ENCODE data around the gene SENP6. TPM values are rescaled to one million over a fixed set of nuclear protein-coding genes. Genes with fewer than 3 reads are reported as not detected.

Gene SENP6
- total and polyA plus RNA-seq, 9 of the 15 experiments (the other 6 are each of a cell fraction or from before 2014, with no cell fraction given), result 11.1 to 79.4 (median 46.8) TPM

DNA sequence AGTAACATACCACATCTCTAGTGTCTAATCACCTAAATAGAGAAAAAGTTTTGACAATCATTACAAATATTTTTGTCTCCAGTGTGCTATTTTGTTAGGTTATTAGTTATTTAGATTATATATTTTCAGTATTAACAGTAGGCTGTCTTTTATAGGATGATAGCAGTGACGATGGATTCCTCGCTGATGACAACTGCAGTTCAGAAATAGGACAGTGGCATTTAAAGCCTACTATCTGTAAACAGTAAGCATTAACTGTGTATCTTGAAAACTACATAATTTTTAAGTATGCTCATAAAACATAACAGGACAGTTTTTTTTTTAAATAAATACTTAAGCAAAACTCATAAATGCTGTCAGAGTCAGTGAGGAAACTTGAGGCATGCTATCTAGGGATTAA is 109.5 kb downstream of the SENP6 start:
- POLR2A ChIA-PET, result interaction anchor here (1.2 kb wide), 1 partner anchor 11 kb away, joined by 4 read pairs; no protein-coding TSS in a partner anchor
- FAIRE-seq (no peak), DNase-seq (ENCODE audit: extremely low read depth in 1 of 4, low spot score in 3 of 4) (no peak), ATAC-seq (no peak)
- H3K9ac ChIP-seq (ENCODE audit: insufficient read depth in 1 of 2, low read depth in 2 of 2, low read length in 2 of 2), result no peak overlapping the region
- no peak for TF ChIP-seq EHMT2 (IDR thresholded peaks at IDR 0.05)
- TF ChIP-seq, protein P1, sequence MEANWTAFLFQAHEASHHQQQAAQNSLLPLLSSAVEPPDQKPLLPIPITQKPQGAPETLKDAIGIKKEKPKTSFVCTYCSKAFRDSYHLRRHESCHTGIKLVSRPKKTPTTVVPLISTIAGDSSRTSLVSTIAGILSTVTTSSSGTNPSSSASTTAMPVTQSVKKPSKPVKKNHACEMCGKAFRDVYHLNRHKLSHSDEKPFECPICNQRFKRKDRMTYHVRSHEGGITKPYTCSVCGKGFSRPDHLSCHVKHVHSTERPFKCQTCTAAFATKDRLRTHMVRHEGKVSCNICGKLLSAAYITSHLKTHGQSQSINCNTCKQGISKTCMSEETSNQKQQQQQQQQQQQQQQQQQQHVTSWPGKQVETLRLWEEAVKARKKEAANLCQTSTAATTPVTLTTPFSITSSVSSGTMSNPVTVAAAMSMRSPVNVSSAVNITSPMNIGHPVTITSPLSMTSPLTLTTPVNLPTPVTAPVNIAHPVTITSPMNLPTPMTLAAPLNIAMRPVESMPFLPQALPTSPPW (CRISPR knock-in tag; IDR thresholded peaks at IDR 0.05), result no peak
- TF ChIP-seq ELF2 (CRISPR knock-in tag; IDR thresholded peaks at IDR 0.05), result no peak
- TF ChIP-seq EWSR1 (IDR thresholded peaks at IDR 0.05; ENCODE audit: borderline replicate concordance, low read depth, partially characterized antibody), result no peak
- TF ChIP-seq RHOXF2B (CRISPR knock-in tag; conservative IDR thresholded peaks at IDR 0.05), result no peak
- no peak for TF ChIP-seq KDM5B (IDR thresholded peaks at IDR 0.05; ENCODE audit: insufficient replicate concordance, low read depth, low read length)
- TF ChIP-seq ZNF436 (CRISPR knock-in tag; IDR thresholded peaks at IDR 0.05), result no peak
- TF ChIP-seq MCM3 (IDR thresholded peaks at IDR 0.05), result no peak
- TF ChIP-seq, protein P2, sequence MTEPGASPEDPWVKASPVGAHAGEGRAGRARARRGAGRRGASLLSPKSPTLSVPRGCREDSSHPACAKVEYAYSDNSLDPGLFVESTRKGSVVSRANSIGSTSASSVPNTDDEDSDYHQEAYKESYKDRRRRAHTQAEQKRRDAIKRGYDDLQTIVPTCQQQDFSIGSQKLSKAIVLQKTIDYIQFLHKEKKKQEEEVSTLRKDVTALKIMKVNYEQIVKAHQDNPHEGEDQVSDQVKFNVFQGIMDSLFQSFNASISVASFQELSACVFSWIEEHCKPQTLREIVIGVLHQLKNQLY (CRISPR knock-in tag; conservative IDR thresholded peaks at IDR 0.05), result no peak
- TF ChIP-seq ZBTB7A (IDR thresholded peaks at IDR 0.05; ENCODE audit: borderline replicate concordance, control insufficient read depth, low read depth, low read length), result no peak
- no peak for TF ChIP-seq ZNF174 (CRISPR knock-in tag; IDR thresholded peaks at IDR 0.05)
- TF ChIP-seq, protein P3, sequence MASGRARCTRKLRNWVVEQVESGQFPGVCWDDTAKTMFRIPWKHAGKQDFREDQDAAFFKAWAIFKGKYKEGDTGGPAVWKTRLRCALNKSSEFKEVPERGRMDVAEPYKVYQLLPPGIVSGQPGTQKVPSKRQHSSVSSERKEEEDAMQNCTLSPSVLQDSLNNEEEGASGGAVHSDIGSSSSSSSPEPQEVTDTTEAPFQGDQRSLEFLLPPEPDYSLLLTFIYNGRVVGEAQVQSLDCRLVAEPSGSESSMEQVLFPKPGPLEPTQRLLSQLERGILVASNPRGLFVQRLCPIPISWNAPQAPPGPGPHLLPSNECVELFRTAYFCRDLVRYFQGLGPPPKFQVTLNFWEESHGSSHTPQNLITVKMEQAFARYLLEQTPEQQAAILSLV (tag; IDR thresholded peaks at IDR 0.05), result no peak
- TF ChIP-seq, protein P4, sequence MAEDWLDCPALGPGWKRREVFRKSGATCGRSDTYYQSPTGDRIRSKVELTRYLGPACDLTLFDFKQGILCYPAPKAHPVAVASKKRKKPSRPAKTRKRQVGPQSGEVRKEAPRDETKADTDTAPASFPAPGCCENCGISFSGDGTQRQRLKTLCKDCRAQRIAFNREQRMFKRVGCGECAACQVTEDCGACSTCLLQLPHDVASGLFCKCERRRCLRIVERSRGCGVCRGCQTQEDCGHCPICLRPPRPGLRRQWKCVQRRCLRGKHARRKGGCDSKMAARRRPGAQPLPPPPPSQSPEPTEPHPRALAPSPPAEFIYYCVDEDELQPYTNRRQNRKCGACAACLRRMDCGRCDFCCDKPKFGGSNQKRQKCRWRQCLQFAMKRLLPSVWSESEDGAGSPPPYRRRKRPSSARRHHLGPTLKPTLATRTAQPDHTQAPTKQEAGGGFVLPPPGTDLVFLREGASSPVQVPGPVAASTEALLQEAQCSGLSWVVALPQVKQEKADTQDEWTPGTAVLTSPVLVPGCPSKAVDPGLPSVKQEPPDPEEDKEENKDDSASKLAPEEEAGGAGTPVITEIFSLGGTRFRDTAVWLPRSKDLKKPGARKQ (CRISPR knock-in tag; IDR thresholded peaks at IDR 0.05), result no peak
- no peaks in the 10 kb centered on the region for H3K27me3 ChIP-seq (ENCODE audit: control insufficient read depth in 2 of 2, insufficient read depth in 2 of 2, low read length in 2 of 2)
- in situ Hi-C loops (cut with MboI), result no loop called here
- H3K9me3 ChIP-seq (replicated peaks; ENCODE audit: control insufficient read depth, insufficient read depth, low read depth, low read length), result no peaks in the 10 kb centered on the region
- H3K4me2 ChIP-seq (ENCODE audit: insufficient read depth, low read length), result no peak overlapping the region
- H2AFZ ChIP-seq (ENCODE audit: low read depth, low read length), result no peak overlapping the region
- intact Hi-C loops (cut with micrococcal nuclease), result no loop called here
- CTCF ChIA-PET (ENCODE audit: low intra/inter-chr PET ratio), result no interaction called here
- no peaks in the 10 kb centered on the region for H3K79me2 ChIP-seq (ENCODE audit: control insufficient read depth, insufficient read depth, low read length)
- H3K36me3 ChIP-seq (ENCODE audit: control insufficient read depth, insufficient read depth, low read length), result peaks cover 62% of the 10 kb centered on the region
- no peak overlapping the region for H3K4me3 ChIP-seq
- H3K4me1 ChIP-seq (replicated peaks in 1 of 2; ENCODE audit: control insufficient read depth in 2 of 2, insufficient read depth in 2 of 2, low read length in 2 of 2), result no peaks in the 10 kb centered on the region
- H3K27ac ChIP-seq (ENCODE audit: extremely low read depth, low read depth, low read length), result no peak overlapping the region
- H4K20me1 ChIP-seq (replicated peaks; ENCODE audit: control insufficient read depth, insufficient read depth, low read length), result no peaks in the 10 kb centered on the region
- no TSS peak for BruUV-seq (replicated peaks)
- 100% methylated on average over 2 of the region's 2 CpGs for WGBS (ENCODE audit: insufficient coverage, low coverage, missing lambda C conversion rate)
- H3K9me1 ChIP-seq (ENCODE audit: control insufficient read depth, insufficient read depth, low read length), result no peaks in the 10 kb centered on the region

Measured in K562 (cell line).